ENCODE results near the gene MAPRE3. TPM values are rescaled to one million over a fixed set of nuclear protein-coding genes. Genes with fewer than 3 reads are reported as not detected.

MAPRE3 gene
- total and polyA plus RNA-seq, 4 donors = 10.2 to 41.9 (median 27.2) TPM

DNA sequence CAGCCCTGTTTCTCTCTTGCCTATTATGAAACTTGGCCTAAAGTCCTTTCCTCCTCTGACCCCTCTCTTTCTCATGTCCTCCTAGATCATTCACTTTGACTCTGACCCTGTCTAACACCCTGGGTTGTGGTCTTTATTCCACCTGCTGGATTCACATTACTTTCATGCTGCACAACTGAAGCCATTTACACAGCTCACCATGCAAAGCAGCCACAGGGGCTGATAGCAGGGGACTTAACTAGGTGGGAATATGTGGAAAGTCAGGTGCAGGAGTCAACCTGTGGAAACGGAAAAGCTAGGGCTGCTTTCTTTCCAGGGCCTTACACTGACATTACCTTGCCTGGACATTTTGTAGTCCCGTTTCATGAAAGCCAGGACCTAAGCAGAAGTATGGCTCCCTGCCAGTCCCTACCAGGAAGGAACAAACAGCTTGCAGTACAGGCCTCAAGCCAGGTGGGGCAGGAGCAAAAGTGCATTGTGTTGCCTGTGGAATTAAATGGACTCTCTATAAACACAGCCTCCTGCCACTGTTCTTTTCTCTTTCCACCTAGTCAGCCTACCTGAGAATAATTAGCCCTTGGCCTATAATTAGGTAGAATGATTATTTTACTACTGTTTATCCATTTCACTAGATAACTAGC, 11.8 kb downstream of the MAPRE3 start:
- WGBS, 2 donors = 27 to 32% methylated on average over 2 of the region's 2 CpGs
- Histone ChIP-seq H3K27me3 (ENCODE audit: control insufficient read depth in 3 of 3, insufficient read depth in 3 of 3, low read length in 2 of 3) (no peaks in the 10 kb centered on the region), H3K36me3 (ENCODE audit: control insufficient read depth in 4 of 4, insufficient read depth in 4 of 4, low read length in 4 of 4) (peaks cover 0 to 2% (median 0%) of the 10 kb centered on the region in 4 donors), H3K4me1 (ENCODE audit: control insufficient read depth in 5 of 5, insufficient read depth in 5 of 5, low read length in 5 of 5) (peaks cover 0 to 15% (median 0%) of the 10 kb centered on the region in 5 donors), H3K27ac (ENCODE audit: low read depth in 1 of 2, low read length in 1 of 2) (peak overlapping the region in 1 of 2 donors; percentile 39), H3K9me3 (ENCODE audit: control insufficient read depth in 4 of 4, insufficient read depth in 3 of 4, low read length in 3 of 4) (no peaks in the 10 kb centered on the region), H3K9ac (ENCODE audit: insufficient read depth in 1 of 2, low read length in 2 of 2) (no peak overlapping the region), H3K4me3 (no peak overlapping the region)
- ATAC-seq (ENCODE audit: insufficient read depth, low FRiP score) = no peak
- peak; percentile 32 to 71 (median 48) for DNase-seq
- TF ChIP-seq, protein P1, sequence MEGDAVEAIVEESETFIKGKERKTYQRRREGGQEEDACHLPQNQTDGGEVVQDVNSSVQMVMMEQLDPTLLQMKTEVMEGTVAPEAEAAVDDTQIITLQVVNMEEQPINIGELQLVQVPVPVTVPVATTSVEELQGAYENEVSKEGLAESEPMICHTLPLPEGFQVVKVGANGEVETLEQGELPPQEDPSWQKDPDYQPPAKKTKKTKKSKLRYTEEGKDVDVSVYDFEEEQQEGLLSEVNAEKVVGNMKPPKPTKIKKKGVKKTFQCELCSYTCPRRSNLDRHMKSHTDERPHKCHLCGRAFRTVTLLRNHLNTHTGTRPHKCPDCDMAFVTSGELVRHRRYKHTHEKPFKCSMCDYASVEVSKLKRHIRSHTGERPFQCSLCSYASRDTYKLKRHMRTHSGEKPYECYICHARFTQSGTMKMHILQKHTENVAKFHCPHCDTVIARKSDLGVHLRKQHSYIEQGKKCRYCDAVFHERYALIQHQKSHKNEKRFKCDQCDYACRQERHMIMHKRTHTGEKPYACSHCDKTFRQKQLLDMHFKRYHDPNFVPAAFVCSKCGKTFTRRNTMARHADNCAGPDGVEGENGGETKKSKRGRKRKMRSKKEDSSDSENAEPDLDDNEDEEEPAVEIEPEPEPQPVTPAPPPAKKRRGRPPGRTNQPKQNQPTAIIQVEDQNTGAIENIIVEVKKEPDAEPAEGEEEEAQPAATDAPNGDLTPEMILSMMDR (IDR thresholded peaks at IDR 0.05; ENCODE audit: control extremely low read depth, extremely low read depth) = no peak

DNA sequence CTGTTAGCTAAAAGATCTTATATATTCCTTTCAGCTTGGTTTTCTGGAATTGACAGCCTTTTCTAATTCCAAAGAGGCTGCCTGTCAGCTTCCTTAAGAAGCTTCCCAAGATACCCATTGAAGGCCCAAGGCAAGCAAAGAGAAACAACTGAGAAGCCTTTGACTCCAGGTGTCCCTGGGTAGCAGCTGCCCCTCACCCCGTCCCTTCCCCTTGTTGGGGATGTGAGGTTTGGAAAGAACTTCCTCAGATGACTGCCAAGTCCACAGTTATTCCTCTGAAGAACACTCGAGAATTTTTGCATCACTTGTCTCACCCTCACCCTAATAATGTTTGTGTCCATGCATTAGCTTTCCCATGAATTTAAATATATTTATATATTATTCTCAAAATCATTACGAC, 13.3 kb downstream of the MAPRE3 start:
- H3K9me3 ChIP-seq (ENCODE audit: control insufficient read depth in 4 of 4, insufficient read depth in 3 of 4, low read length in 3 of 4) = no peaks in the 10 kb centered on the region
- TF ChIP-seq, protein P1 (IDR thresholded peaks at IDR 0.05; ENCODE audit: control extremely low read depth, extremely low read depth) = no peak
- H3K27ac ChIP-seq (ENCODE audit: low read depth in 1 of 2, low read length in 1 of 2) = no peak overlapping the region
- no peak overlapping the region for H3K9ac ChIP-seq (ENCODE audit: insufficient read depth in 1 of 2, low read length in 2 of 2)
- peaks cover 0 to 15% (median 3%) of the 10 kb centered on the region in 5 donors for H3K4me1 ChIP-seq (ENCODE audit: control insufficient read depth in 5 of 5, insufficient read depth in 5 of 5, low read length in 5 of 5)
- no peaks in the 10 kb centered on the region for H3K27me3 ChIP-seq (ENCODE audit: control insufficient read depth in 3 of 3, insufficient read depth in 3 of 3, low read length in 2 of 3)
- 47 to 59% methylated on average over 3 of the region's 3 CpGs for WGBS, 2 donors
- DNase-seq = no peak
- H3K4me3 ChIP-seq = no peak overlapping the region
- ATAC-seq (ENCODE audit: insufficient read depth, low FRiP score) = no peak
- H3K36me3 ChIP-seq (ENCODE audit: control insufficient read depth in 4 of 4, insufficient read depth in 4 of 4, low read length in 4 of 4) = peaks cover 0 to 2% (median 0%) of the 10 kb centered on the region in 4 donors

DNA sequence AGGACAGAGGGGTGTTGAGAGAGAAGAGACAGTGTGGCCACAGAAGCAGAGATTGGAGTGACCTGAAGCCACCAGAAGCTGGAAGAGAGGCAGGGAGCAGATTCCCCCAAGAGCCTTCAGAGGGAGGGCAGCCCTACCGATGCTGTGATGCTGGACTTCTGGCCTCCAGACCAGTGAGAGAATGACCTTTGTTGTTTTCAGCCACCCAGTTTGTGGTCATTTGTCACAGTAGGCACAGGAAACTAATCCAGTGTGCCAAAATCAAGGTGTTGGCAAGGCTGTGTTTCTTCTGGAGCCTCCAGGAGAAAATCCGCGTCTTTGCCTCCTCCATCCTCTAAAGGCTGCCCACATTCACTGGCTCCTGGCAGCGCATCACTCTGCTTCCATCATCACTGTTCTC, 15.4 kb downstream of the MAPRE3 start:
- no peak overlapping the region for H3K27ac ChIP-seq (ENCODE audit: low read depth in 1 of 2, low read length in 1 of 2)
- no peak for ATAC-seq (ENCODE audit: insufficient read depth, low FRiP score)
- TF ChIP-seq, protein P1 (IDR thresholded peaks at IDR 0.05; ENCODE audit: control extremely low read depth, extremely low read depth) = no peak
- H3K36me3 ChIP-seq (ENCODE audit: control insufficient read depth in 4 of 4, insufficient read depth in 4 of 4, low read length in 4 of 4) = peaks cover 0 to 2% (median 0%) of the 10 kb centered on the region in 4 donors
- DNase-seq = no peak
- no peaks in the 10 kb centered on the region for H3K9me3 ChIP-seq (ENCODE audit: control insufficient read depth in 4 of 4, insufficient read depth in 3 of 4, low read length in 3 of 4)
- no peaks in the 10 kb centered on the region for H3K27me3 ChIP-seq (ENCODE audit: control insufficient read depth in 3 of 3, insufficient read depth in 3 of 3, low read length in 2 of 3)
- peaks cover 0 to 12% (median 0%) of the 10 kb centered on the region in 5 donors for H3K4me1 ChIP-seq (ENCODE audit: control insufficient read depth in 5 of 5, insufficient read depth in 5 of 5, low read length in 5 of 5)
- H3K9ac ChIP-seq (ENCODE audit: insufficient read depth in 1 of 2, low read length in 2 of 2) = no peak overlapping the region
- no peak overlapping the region for H3K4me3 ChIP-seq
- WGBS, 2 donors = 92 to 99% methylated on average over 4 of the region's 4 CpGs
